ENCODE data around the gene C11orf91. TPM values are rescaled to one million over a fixed set of nuclear protein-coding genes. Genes with fewer than 3 reads are reported as not detected.
"Not testable (repeated sequence)": the region's sequence is repeated elsewhere in the genome, so short reads cannot be mapped to it uniquely, and the experiment has no call there.

The C11orf91 gene
- total RNA-seq, 1 donor from 2014 or later: not detected

DNA sequence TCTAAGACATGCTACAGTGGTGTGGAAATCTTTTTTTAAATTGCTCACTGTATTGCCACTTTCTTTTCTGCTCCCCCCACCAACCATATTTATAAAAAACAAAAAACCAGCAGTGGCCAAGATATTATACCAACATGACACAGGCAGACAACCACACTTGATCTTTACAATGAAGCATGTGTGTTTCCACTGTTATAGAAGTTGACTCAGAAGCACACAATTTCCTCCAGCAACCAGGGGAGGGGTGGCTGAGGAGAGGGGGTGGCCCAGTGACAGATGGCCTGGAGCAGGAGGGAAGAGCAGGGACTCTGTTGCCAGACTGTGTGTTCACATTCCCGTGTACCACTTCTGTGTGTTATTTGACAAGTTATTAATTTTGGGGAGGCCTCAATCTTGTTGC, 20.8 kb upstream of the C11orf91 start:
- no peak for DNase-seq

DNA sequence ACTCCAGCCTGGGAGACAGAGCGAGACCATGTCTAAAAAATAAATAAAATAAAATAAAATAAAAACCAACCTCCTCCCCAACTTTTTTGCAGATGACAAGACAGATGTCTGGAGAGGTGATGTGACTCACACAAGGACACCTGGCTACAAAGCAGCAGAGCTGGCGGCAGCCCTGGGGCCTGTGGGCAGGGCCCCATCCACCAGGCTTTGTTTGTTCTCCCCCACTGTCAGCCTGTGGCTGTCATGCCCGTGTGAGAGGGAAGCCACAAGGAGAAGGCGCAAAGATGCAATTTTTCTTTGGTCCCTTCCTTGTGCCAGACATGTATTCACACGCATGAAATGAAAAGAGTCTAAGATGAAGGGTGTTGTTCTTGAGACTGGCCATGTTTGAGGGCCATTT, 19.0 kb upstream of the C11orf91 start:
- no peak for DNase-seq

DNA sequence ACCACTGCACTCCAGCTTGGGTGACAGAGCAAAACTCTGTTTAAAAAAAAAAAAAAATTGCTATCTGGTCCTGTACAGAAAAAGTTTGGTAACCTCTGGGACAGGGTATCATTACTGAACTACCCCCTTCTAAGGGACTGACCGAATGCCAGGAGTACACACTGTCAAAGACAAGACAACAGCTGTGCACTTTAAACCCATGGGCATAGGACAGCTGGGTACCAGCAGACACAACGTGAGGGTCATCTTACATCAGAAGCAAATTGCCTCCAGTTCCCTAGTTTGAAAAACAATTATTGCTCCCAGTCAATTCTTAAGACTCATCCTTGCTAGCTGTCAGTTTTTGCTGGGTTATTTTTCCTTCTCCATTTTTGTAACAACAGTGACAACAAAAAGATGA, 17.8 kb upstream of the C11orf91 start:
- no peak for DNase-seq

DNA sequence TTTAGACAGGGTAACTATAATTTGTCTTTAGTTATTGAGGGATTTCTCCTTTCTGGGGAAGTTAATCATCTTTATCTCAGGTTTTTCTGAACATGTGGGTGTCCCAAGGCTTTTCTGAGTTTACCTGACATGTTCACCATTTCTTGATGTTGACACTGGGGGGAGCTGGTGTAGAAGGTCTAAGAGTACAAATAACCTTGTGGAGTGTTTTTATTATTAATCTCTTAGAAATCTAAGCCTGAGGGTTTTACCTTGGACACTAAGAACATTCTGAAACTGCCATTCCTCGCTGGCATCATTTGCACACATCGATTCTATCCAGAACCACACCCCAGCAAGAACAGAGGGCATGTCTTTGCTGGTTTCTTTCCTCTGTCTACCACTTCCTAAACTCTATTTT, 15.6 kb upstream of the C11orf91 start:
- DNase-seq: no peak

DNA sequence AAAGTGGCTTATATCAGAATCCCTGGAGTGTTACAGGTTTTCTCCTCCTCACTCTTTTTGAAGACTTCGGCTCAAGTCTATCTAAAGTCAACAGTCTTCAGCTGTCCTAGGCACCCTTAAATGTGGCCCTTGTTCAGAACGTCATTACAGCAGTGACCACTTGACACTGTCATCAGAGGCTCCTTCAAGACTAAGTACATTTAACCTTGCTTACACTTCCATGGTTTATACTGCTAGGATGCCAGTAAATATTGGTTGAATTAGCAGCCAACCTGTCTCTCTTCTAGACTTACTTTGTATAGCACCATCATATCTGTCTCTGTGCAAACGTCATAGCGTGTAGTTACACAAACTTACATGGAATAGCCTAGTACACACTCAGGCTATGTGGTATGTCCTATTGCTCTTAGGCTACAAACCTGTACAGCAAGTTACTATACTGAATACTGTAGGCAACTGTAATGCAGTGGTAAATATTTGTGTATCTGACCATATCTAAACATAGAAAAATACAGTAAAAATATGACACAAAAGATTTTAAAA, 13.3 kb upstream of the C11orf91 start:
- DNase-seq: no peak

DNA sequence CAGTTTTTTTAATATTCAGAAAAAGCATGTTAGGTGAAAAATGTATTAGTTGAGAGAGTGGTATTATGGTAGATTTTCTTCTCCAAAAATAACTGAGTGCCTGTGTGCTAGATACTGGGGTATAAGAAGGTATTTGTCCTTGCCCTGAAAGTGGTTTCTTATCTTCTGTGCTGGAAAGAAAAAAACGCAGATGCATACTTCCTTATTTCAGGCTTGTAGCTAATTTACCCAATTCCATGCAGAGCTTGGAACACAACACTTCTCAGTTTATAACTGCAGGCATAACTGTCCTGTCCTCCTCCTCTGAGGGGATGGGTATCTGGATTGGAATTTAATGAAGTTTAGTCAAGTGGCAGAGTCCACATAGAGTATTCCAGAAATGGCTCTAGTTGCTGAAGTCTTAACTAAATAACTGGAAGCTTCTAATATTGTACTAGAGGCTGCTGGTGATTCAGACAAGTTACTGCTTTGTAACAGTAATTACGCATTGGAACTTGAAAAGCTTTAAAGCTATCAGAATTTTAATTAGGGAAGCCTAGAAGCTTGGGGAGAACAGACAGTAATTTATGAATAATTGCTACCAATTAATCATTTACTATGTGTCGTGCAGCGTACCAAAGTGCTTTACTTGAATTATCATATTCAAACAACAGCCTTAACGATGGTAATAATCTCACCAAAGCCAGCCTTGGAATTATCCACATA, 12.7 kb upstream of the C11orf91 start:
- no peak for DNase-seq

DNA sequence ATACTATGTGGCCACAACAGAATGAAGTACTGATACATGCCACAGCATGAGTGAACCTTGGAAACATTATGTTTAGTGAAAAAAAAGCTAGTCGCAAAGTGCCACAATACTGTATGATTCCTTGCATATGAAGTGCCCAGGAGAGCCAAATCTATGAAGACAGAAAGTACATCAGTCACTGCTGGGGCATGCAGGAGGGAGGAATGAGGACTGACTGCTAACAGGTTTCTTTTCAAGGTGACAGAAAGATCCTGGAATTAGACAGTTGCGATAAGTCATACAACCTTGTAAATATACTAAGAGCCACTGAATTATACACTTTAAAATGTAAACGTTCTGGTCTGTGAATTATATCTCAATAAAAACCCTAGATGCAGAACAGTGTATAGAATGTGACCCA, 11.8 kb upstream of the C11orf91 start:
- DNase-seq: no peak

DNA sequence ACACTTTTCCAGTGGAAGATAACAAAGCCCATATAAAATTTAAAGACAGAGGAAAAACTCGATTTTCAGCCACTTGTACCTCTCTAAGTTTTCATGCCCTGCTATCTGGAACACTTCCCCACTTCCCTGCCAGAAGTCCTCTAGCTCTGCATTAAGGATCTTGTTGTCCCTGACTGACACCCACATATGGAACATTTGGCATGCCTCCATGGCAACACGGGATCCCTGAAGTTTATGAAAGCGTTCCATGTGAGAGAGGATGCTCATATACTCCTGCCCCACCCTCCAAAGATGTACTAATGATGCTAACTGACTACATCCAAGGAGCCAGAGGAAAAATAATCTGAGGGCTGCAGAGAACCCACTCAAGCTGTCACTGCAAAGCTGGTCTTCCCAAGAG, 8.8 kb upstream of the C11orf91 start:
- no peak for DNase-seq

DNA sequence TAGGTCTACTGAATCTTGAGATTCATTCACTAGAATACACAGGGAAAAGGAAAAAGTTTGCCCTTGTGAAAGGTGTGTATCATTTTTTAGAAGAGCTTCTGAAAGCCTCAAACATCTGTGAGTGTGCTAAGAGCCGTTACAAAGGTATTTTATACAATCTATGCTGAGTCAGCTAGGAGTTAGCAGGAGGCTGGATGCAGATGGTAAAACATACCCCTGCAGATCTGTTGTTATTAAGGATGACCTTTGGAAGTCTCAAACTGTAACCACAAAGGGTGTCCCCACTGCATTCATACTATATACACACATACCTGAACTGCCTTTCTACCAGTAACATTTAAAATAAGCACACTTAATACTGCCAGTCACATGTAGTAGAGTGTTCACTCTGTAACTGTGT, 8.4 kb upstream of the C11orf91 start:
- DNase-seq: no peak

DNA sequence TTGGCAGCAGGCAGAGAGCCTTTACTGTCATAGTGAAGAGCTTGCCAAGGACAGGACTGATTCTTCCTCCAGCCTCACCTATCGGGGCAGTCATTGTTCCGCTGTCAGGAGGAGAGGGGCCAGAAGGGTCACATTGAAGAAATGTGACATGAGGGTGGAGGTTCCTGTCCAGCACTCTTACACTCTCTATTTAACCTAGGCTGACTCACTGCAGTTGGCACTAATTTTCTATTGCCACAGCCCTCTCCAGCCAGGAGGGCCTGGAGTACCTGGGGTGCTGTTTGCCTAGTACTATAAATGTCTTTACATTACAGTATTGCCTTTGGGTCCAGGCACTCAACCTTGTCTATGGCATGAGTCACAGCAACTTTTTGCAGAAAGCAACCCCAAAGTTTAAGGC, 7.2 kb upstream of the C11orf91 start:
- not testable (repeated sequence) for DNase-seq

DNA sequence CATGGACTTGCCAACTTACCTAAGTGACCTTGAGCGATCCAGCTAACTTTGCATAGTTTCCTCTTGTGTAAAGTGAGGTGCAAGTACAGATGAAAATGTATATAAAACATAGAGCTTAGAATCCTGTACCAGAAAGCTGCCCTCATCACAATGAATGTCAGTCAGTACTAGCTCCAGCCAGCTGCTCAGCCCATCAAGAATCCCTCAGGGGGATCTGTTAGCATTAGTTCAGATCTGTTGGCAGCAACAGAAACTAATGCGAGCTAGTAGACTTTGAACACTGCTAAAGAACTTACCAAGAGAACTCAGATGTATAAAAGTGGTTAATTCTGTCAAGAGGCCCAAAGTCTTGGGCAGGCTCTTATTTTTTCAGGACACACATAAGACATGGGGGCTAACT, 6.3 kb upstream of the C11orf91 start:
- no peak for DNase-seq

DNA sequence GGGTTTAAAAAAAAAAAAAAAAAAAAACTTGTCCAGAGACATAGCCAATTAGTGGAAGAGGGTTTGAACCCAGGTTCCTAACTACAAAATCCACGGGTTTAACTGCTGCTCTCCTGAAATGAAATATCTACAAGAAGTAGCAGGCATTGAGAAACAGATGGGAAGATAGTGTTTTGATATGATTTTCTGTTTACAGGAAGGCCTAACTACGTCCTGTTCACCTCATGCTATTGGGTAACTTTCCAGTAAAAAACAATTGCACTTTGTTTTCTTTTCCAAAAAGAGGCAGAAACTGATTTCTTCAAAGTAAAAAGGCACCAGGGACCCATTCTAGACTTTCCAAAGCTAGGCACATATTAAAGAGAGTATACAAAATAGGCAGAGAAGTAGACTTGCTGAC, 5.9 kb upstream of the C11orf91 start:
- no peak for DNase-seq

DNA sequence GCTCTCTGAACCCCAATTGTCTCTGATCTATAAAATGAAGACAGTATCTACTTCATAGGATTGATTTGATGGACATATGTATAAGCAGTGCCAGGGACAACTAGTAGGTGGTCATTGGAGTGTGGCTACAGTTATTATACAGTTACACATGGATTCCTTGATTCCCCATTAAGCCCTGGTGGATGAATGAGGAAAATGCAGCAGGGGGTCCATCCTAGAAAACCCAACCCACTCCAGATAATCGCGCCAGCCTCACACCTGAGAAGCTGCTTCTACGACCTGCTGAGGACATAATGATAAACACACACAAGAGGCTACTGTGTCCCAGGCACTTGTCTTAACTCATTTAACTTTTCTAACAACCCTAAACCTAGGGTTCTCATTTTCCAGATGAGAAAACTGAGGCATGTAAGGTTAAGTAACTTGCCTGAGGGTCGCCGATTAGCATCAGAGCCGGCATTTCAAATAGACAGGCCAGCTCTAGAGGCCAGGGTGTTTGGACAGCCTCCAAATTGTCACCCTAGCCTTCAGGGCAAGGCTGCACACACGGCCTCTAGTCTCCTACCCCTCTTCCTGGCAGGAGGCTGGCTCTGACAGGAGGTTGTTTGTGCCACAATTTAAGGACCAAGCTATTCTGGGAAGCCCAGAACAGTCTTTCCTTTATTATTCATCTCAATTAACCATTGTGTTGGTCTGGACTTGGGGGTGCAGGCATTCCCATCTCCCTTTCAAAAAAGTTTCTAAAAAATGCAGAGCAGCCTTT, 3.8 kb upstream of the C11orf91 start:
- DNase-seq: peak; percentile 14

DNA sequence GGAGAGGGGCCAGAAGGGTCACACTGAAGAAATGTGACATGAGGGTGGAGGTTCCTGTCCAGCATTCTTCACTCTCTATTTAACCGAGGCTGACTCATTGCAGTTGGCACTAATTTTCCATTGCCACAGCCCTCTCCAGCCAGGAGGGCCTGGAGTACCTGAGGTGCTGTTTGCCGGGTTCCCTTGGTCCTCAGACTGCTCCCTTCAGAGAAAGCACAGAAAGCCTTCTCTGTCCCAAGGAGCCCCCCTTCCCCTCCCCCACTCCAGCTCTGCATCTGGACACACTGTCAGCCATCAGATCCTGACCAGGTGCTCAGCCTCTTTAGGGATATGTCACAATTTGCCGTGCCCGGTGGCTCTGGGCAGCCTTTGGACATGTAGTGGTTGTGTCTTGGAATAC, 3.2 kb upstream of the C11orf91 start:
- DNase-seq: no peak

DNA sequence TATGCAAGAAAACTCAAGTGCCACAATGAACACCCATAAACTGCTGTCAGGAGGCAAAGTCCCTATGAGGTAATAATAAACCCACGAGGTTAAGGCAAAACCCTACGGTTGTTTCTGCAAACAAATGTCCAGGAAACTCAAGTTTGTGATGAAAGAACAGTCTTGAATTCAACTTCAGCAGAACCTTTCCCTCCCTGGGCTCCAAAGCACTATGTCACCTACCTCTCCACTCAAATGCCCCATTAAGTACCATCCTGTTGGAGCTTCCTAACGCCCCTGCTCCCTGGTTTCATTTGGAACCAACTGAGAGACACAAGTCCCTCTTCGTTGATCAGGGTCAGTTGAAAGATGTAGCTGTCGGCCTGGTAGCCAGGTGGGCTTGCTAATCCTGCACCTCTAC, 2.6 kb upstream of the C11orf91 start:
- DNase-seq: no peak

DNA sequence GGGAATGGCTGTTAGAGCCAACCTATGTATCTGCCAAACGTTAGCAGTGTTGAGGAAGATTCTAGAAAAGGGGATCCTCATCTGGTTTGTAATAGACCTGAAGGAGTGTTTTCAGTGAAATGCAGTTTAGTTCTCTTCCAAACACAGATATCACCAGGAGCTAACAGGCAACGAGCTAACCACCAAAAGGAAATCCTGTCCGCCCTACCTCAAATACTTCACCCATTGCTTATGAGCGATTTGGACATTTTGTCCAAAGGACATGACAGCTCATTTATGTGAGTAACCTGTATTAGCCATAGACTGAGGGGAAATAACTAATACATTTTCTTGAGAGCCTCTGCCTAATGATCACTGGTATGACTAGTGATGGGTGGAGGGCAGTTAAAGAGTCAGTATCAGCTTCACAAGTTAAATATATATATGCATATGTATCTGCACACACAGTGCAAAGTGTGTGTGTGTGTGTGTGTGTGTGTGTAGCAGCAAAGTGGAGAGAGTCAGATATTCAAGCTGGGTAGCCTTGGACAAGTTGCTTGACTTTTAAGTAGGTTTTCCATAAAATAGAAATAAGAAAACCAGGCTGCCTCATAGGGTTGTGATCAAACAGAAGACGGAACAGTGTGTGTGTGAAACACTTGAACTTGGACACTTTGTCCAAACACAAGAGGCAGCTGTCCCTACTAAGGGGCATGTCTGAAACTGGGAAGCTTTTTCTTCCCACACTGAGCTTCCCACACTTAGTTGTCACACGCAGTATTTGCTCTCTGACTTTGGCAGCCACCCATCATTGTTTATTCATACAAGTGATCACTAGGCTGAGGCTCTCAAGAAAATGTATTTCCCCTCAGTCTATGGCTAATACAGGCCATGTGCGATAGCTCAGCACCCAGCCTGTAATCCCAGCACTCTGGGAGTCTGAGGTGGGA, 940 bp upstream of the C11orf91 start:
- DNase-seq: peak; percentile 27

DNA sequence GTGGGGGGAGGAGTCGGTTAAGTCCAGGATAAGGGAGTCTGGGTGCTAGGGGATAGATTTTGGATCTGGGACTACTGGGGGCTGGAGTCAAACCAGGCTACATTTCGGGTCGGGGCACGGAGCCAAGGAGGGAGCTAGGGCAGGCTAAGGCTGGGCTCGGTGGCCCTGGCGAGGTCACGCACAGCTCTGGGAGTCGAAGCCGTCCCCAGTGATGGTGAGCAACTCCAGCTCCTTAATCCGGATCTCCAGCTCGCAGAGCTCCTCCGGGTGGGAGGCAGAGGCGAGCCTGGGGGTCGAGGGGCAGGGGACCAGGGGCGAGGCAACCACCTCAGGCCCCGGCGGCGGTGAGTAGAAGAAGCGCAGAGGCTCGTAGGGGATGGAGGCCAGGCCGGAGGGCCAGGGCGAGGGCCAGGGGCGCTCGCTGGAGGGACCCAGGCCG, 544 bp downstream of the C11orf91 start:
- no peak for DNase-seq

DNA sequence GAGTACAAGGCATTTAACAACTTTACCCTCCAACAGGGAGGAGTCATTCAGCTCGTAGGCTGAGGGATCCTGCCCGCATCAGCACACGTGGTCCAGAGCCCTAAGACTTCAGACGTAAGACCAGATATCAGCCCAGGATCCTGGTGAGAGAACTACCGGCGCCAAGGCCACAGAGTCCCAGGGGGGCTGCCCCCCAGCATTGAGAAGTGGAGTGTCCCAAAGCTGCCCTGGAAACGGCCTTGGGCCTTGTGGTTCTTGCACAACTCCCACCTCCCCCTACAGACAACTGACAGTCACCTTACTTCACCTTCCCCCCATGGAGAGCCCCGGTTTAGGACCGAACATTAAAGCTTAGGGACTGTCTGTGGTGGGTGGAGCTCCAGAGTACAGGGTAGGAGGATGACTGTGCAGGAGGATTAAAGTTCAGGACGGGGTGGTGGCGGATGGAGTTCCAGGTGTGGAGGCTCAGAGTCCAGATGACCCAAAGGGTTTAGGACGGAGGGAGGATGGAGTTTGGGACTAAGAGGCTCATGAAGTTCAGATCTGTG, 1.0 kb downstream of the C11orf91 start:
- DNase-seq: no peak

DNA sequence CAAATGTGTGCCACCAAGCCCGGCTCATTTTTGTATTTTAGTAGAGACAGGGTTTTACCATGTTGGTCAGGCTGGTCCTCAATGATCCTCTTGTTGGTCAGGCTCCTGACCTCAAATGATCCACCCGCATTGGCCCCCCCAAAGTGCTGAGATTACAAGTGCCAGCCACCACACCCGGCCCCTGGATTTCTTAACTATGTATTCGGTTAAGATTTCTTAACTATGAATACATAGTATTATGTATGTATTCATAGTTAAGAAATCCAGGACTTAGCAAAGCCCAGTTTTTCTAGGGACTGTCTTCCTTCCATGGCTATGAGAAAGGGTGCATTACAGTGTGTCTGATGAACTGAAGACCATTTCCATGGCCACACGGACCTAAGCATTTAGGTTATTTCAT, 1.7 kb downstream of the C11orf91 start:
- DNase-seq: no peak

DNA sequence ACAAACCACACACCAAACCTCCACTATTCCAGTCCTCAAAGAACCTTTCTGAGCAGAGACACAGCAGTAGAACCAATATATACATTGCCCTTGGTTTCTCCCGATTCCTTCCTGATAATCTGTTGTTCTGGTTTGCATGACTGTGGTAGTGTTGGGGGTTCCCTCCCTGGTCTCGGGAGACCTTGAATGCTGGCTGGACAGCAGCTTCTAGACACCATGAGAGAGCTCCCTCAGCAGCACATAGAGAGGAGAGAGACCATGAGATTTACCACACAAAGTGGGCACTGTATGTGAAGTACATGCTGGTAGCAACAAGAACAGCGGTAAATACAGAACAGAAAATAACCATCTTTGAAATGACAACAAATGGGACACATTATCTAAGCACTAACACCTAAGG, 2.6 kb downstream of the C11orf91 start:
- DNase-seq: no peak

DNA sequence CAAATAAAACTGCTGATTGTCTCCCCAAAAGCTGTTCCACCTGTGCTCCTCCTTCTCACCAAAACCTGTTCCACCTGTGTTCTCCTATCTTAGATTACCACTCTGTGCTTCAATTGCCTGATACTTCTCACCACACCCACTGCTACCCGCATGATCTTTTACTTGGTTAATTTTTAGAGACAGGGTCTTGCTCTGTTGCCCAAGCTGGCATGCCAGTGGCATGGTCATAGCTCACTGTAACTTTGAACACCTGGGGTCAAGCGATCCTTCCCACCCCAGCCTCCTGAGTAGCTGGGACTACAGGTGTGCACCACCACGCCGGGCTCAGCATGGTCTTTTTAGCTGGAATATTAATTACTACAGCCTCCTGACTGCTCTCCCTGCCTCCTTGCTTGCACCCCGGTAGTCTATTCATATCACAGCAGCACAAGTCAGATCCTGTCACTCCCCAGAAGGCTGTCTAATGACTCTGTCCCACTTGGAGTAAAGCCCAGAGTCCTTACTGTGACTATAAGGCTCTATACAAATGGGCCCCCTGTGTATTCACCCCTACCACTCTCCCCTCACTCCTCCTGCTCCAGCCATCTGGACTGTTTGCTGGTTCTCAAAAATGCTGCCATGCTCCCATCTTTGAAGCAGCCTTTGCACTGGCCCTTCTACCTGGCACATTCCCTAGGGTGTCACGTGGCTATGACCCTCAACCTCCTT, 3.5 kb downstream of the C11orf91 start:
- DNase-seq: no peak

DNA sequence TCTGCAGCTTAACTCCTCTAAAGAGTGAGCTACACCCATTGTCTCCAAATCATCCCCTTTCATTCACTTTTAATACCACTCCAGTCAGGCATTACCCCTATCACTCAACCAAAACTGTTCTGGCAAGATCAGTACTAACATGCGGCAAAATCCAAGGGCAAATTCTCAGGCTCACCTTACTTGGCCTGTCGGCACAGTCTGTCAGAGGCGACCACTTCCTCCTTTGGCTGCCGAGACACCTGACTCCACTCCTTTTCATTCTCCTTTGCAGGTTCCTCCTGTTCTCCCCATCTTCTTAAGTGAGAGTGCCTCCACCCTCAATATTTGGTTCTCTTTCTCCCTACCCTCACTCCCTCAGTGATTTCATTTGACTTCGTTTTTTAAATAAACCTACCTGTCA, 4.2 kb downstream of the C11orf91 start:
- DNase-seq: no peak

Data from occipital lobe (tissue), 2 donors.